Measurements from ENCODE around the gene MYH10.
"Not testable (repeated sequence)": the region's sequence is repeated elsewhere in the genome, so short reads cannot be mapped to it uniquely, and the experiment has no call there.

MYH10 gene

GRCh38 chr17:8630227-8630801, at the start of gene MYH10:
MYH10 (minus strand) TSS chr17:8630725; CDS start chr17:8623246, 7,479 bp downstream.
- H3K27ac ChIP-seq: peak within 1 kb of the TSS; percentile 67
- DNase-seq (ENCODE audit: low read depth, low spot score): no peak

GRCh38 chr17:8679126-8679525, 48.6 kb upstream of the MYH10 start:
- no peak overlapping the region for H3K27ac ChIP-seq
- no peak for DNase-seq (ENCODE audit: low read depth, low spot score)

- no peak for DNase-seq (ENCODE audit: low read depth, low spot score)
- no peak overlapping the region for H3K27ac ChIP-seq
Observed at GRCh38 chr17:8675306-8675705, 44.8 kb upstream of the MYH10 start.

- no peak overlapping the region for H3K27ac ChIP-seq
Observed at GRCh38 chr17:8674344-8675305, 44.1 kb upstream of the MYH10 start.

GRCh38 chr17:8673612-8674011, 43.1 kb upstream of the MYH10 start:
- no peak overlapping the region for H3K27ac ChIP-seq
- no peak for DNase-seq (ENCODE audit: low read depth, low spot score)

More at GRCh38 chr17:8674344-8675305, 44.1 kb upstream of the MYH10 start:
- DNase-seq (ENCODE audit: low read depth, low spot score): no peak

GRCh38 chr17:8672326-8672725, 41.8 kb upstream of the MYH10 start:
- no peak for DNase-seq (ENCODE audit: low read depth, low spot score)
- H3K27ac ChIP-seq: no peak overlapping the region

GRCh38 chr17:8670421-8670820, 39.9 kb upstream of the MYH10 start:
- H3K27ac ChIP-seq: no peak overlapping the region
- DNase-seq (ENCODE audit: low read depth, low spot score): no peak

- DNase-seq (ENCODE audit: low read depth, low spot score): no peak
- H3K27ac ChIP-seq: no peak overlapping the region
Observed at GRCh38 chr17:8668176-8668740, 37.7 kb upstream of the MYH10 start.

GRCh38 chr17:8667421-8667820, 36.9 kb upstream of the MYH10 start:
- H3K27ac ChIP-seq: no peak overlapping the region
- no peak for DNase-seq (ENCODE audit: low read depth, low spot score)

GRCh38 chr17:8665684-8666083, 35.2 kb upstream of the MYH10 start:
- DNase-seq (ENCODE audit: low read depth, low spot score): no peak
- no peak overlapping the region for H3K27ac ChIP-seq

- DNase-seq (ENCODE audit: low read depth, low spot score): no peak
- no peak overlapping the region for H3K27ac ChIP-seq
Observed at GRCh38 chr17:8664456-8665126, 34.1 kb upstream of the MYH10 start.

- no peak overlapping the region for H3K27ac ChIP-seq
- DNase-seq (ENCODE audit: low read depth, low spot score): no peak
Observed at GRCh38 chr17:8662973-8663372, 32.4 kb upstream of the MYH10 start.

GRCh38 chr17:8662076-8662831, 31.7 kb upstream of the MYH10 start:
- H3K27ac ChIP-seq: no peak overlapping the region
- DNase-seq (ENCODE audit: low read depth, low spot score): no peak

- not testable (repeated sequence) for DNase-seq (ENCODE audit: low read depth, low spot score)
Observed at GRCh38 chr17:8660709-8661108, 30.2 kb upstream of the MYH10 start.

GRCh38 chr17:8659758-8660410, 29.4 kb upstream of the MYH10 start:
- no peak for DNase-seq (ENCODE audit: low read depth, low spot score)
- no peak overlapping the region for H3K27ac ChIP-seq

More at GRCh38 chr17:8660709-8661108, 30.2 kb upstream of the MYH10 start:
- not testable (repeated sequence) for H3K27ac ChIP-seq

- no peak for DNase-seq (ENCODE audit: low read depth, low spot score)
- no peak overlapping the region for H3K27ac ChIP-seq
Observed at GRCh38 chr17:8658810-8659209, 28.3 kb upstream of the MYH10 start.

GRCh38 chr17:8656693-8657092, 26.2 kb upstream of the MYH10 start:
- no peak for DNase-seq (ENCODE audit: low read depth, low spot score)
- H3K27ac ChIP-seq: no peak overlapping the region

- no peak for DNase-seq (ENCODE audit: low read depth, low spot score)
- no peak overlapping the region for H3K27ac ChIP-seq
Observed at GRCh38 chr17:8654822-8655221, 24.3 kb upstream of the MYH10 start.

GRCh38 chr17:8651013-8651412, 20.5 kb upstream of the MYH10 start:
- H3K27ac ChIP-seq: no peak overlapping the region
- DNase-seq (ENCODE audit: low read depth, low spot score): no peak
